ENCODE results near the gene PSKH1.

PSKH1 gene

GRCh38 chr16:67977005-67977404 lies 84.0 kb downstream of the PSKH1 start:
- no peak for DNase-seq (ENCODE audit: low read depth in 1 of 2, low spot score in 1 of 2)

- no peak for DNase-seq (ENCODE audit: low read depth in 1 of 2, low spot score in 1 of 2)
These were observed 84.6 kb downstream of the PSKH1 start for GRCh38 chr16:67977469-67978227.

Measured in activated CD4-positive, alpha-beta T cell treated with anti-CD3 and anti-CD28 coated beads, Interleukin-2, amount 50 U/mL, for 24 hours (primary cell).